GM19351 (cell line): Measurements from ENCODE around the gene PATL2.
A peak's percentile ranks its signal among the peaks of the same experiment; 100 is the strongest.
"Not testable (repeated sequence)": the region's sequence is repeated elsewhere in the genome, so short reads cannot be mapped to it uniquely, and the experiment has no call there.

Source experiments
- ATAC-seq: cut with Tn5 transposase; IDR thresholded peaks from one replicate; pipeline ENCODE4 v1.9.1; 2021; ENCODE audit warnings: mild to moderate bottlenecking, moderate library complexity; ENCODE audit not compliant: unreplicated experiment

The PATL2 gene

GRCh38 chr15:44711096-44711742 lies at the start of gene PATL2, which contains the start of gene B2M:
PATL2 (minus strand) TSS chr15:44711323; CDS start chr15:44676490, 34,833 bp downstream.
B2M (plus strand) TSS chr15:44711517; CDS start chr15:44711547, 30 bp downstream.
- ATAC-seq = peak; percentile 77

GRCh38 chr15:44753345-44753744 lies 42.2 kb upstream of the PATL2 start:
- no peak for ATAC-seq

GRCh38 chr15:44743454-44743853 lies 32.3 kb upstream of the PATL2 start:
- not testable (repeated sequence) for ATAC-seq

- not testable (repeated sequence) for ATAC-seq
Measured at GRCh38 chr15:44739222-44739847, 28.2 kb upstream of the PATL2 start.

GRCh38 chr15:44738340-44738984 lies 27.3 kb upstream of the PATL2 start:
- no peak for ATAC-seq

GRCh38 chr15:44736181-44736765 lies 25.1 kb upstream of the PATL2 start, which contains the start of gene TRIM69:
TRIM69 (plus strand) TSS chr15:44736528; CDS start chr15:44736705, 177 bp downstream.
- ATAC-seq = no peak

- ATAC-seq = no peak
Measured at GRCh38 chr15:44735482-44736180, 24.5 kb upstream of the PATL2 start.

- no peak for ATAC-seq
Measured at GRCh38 chr15:44734839-44735481, 23.8 kb upstream of the PATL2 start.

- ATAC-seq = no peak
Measured at GRCh38 chr15:44729408-44730127, 18.4 kb upstream of the PATL2 start.

GRCh38 chr15:44728576-44729407 lies 17.7 kb upstream of the PATL2 start:
- ATAC-seq = peak; percentile 62

- ATAC-seq = not testable (repeated sequence)
Measured at GRCh38 chr15:44728232-44728575, 17.1 kb upstream of the PATL2 start.

GRCh38 chr15:44727485-44728231 lies 16.5 kb upstream of the PATL2 start:
- no peak for ATAC-seq

GRCh38 chr15:44726568-44727484 lies 15.7 kb upstream of the PATL2 start:
- peak; percentile 50 for ATAC-seq

- ATAC-seq = no peak
Measured at GRCh38 chr15:44726136-44726535, 15.0 kb upstream of the PATL2 start.

- no peak for ATAC-seq
Measured at GRCh38 chr15:44722011-44722410, 10.9 kb upstream of the PATL2 start.

GRCh38 chr15:44720460-44721176 lies 9.5 kb upstream of the PATL2 start:
- no peak for ATAC-seq
